IPS DF 6.9 (cell line): ENCODE results near the gene CCL27.
"Not testable (repeated sequence)": the region's sequence is repeated elsewhere in the genome, so short reads cannot be mapped to it uniquely, and the experiment has no call there.

ENCODE experiments used
- DNase-seq: peaks from one replicate; pipeline ENCODE4 v3.0.0-alpha.2; 2013; ENCODE audit warnings: low read depth, low spot score
- H3K27ac ChIP-seq: one replicate; pipeline ENCODE4 v1.5.1; 2013; ENCODE audit warnings: low read length, control low read depth
- H3K27me3 ChIP-seq: 2 replicates; pipeline ENCODE4 v1.6.1; 2013; ENCODE audit warnings: mild to moderate bottlenecking, low read length; ENCODE audit not compliant: control insufficient read depth, insufficient read depth
- H3K36me3 ChIP-seq: 2 replicates; pipeline ENCODE4 v1.6.1; 2013; ENCODE audit warnings: low read length; ENCODE audit not compliant: control insufficient read depth, insufficient read depth
- H3K4me1 ChIP-seq: 2 replicates; pipeline ENCODE4 v1.6.1; 2013; ENCODE audit warnings: low read length; ENCODE audit not compliant: control insufficient read depth, insufficient read depth
- H3K4me3 ChIP-seq: 2 replicates; pipeline ENCODE4 v1.5.1; 2013; ENCODE audit warnings: mild to moderate bottlenecking, low read length
- H3K9me3 ChIP-seq: 2 replicates; pipeline ENCODE4 v1.6.1; 2013; ENCODE audit warnings: low read length, inconsistent platforms; ENCODE audit not compliant: control insufficient read depth, insufficient read depth
- WGBS: extraction: QIAGEN DNeasy Blood & Tissue Kit; methylation state at CpG from one replicate; pipeline ENCODE4 v1.1.7; 2013; ENCODE audit warnings: mixed read lengths, missing lambda C conversion rate; ENCODE audit not compliant: insufficient read length, insufficient coverage; 5-methylcytosine and 5-hydroxymethylcytosine counted together

CCL27 gene

DNA sequence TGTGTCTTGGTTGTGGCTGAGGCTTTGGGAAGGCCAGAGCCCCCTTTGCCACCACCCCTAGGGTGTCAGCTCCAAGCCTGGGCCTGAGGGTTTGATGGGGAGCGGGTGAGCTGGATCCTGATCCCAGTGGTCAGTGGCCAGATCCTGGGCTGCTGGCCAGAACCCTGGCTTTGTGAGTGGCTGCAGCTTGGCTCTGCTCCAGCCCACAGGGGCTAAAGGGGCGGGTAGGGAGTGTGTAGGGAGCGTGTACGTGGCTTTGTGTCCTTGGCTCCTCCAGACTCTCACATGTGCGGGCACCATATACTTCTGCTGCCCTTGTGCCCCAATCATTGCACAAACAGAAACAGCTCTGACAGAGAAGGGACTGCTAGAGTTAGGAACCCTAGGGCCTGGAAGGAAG is 11.6 kb downstream of the CCL27 start:
- Histone ChIP-seq H3K27ac (no peak overlapping the region), H3K4me3 (no peak overlapping the region), H3K9me3 (no peaks in the 10 kb centered on the region), H3K27me3 (no peaks in the 10 kb centered on the region), H3K4me1 (peaks cover 12% of the 10 kb centered on the region), H3K36me3 (peaks cover 8% of the 10 kb centered on the region)
- no CpG with 5 or more reads among the region's 5 CpGs for WGBS
- DNase-seq, result no peak

DNA sequence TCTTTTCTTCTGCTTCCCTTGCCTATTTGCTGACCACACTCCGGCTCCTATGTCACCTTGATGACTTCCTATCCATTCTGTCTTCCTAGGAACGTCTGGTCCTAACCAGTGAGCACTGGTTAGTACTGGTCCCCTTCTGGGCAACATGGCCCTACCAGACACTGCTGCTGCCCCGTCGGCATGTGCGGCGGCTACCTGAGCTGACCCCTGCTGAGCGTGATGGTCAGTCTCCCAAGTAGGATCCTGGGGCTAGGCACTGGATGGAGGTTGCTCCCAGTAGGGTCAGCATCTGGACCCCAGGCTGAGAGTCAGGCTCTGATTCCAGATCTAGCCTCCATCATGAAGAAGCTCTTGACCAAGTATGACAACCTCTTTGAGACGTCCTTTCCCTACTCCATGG is 13.8 kb downstream of the CCL27 start:
- Histone ChIP-seq H3K36me3 (peaks cover 8% of the 10 kb centered on the region), H3K4me1 (peaks cover 15% of the 10 kb centered on the region), H3K27me3 (no peaks in the 10 kb centered on the region), H3K4me3 (no peak overlapping the region), H3K9me3 (no peaks in the 10 kb centered on the region), H3K27ac (no peak overlapping the region)
- no peak for DNase-seq
- no CpG with 5 or more reads among the region's 8 CpGs for WGBS

DNA sequence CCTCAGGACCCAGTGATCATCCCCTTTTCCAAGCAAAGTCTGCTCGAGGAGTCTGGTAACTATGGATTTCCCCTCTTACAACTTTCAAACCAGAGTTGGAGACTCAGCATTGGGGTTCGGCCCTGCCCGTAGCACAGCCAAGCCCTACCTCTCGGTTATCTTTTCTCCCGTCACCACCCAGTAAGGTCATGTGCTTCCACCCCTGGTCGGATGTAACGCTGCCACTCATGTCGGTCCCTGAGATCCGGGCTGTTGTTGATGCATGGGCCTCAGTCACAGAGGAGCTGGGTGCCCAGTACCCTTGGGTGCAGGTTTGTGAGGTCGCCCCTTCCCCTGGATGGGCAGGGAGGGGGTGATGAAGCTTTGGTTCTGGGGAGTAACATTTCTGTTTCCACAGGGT is 14.8 kb downstream of the CCL27 start:
- Histone ChIP-seq H3K4me3 (peak overlapping the region; percentile 70; the same call in 1 of the 2 replicates), H3K9me3 (no peaks in the 10 kb centered on the region), H3K4me1 (peaks cover 15% of the 10 kb centered on the region), H3K36me3 (peaks cover 8% of the 10 kb centered on the region), H3K27me3 (no peaks in the 10 kb centered on the region), H3K27ac (no peak overlapping the region)
- no CpG with 5 or more reads among the region's 10 CpGs for WGBS
- DNase-seq, result no peak

DNA sequence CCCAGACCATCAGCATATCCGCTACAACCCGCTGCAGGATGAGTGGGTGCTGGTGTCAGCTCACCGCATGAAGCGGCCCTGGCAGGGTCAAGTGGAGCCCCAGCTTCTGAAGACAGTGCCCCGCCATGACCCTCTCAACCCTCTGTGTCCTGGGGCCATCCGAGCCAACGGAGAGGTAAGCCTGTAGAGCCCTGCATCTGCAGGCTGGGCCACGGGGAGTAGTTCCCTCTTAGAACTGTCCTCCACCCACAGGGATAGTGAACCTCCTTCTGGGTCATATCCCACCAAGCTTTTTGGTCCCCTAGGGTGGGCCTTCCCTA is 15.4 kb downstream of the CCL27 start:
- no peaks in the 10 kb centered on the region for H3K27me3 ChIP-seq
- H3K27ac ChIP-seq, result no peak overlapping the region
- WGBS, result no CpG with 5 or more reads among the region's 8 CpGs
- H3K9me3 ChIP-seq, result no peaks in the 10 kb centered on the region
- H3K36me3 ChIP-seq, result peaks cover 8% of the 10 kb centered on the region
- DNase-seq, result no peak
- H3K4me1 ChIP-seq, result peaks cover 12% of the 10 kb centered on the region
- H3K4me3 ChIP-seq, result peak overlapping the region; percentile 70; the same call in 1 of the 2 replicates

DNA sequence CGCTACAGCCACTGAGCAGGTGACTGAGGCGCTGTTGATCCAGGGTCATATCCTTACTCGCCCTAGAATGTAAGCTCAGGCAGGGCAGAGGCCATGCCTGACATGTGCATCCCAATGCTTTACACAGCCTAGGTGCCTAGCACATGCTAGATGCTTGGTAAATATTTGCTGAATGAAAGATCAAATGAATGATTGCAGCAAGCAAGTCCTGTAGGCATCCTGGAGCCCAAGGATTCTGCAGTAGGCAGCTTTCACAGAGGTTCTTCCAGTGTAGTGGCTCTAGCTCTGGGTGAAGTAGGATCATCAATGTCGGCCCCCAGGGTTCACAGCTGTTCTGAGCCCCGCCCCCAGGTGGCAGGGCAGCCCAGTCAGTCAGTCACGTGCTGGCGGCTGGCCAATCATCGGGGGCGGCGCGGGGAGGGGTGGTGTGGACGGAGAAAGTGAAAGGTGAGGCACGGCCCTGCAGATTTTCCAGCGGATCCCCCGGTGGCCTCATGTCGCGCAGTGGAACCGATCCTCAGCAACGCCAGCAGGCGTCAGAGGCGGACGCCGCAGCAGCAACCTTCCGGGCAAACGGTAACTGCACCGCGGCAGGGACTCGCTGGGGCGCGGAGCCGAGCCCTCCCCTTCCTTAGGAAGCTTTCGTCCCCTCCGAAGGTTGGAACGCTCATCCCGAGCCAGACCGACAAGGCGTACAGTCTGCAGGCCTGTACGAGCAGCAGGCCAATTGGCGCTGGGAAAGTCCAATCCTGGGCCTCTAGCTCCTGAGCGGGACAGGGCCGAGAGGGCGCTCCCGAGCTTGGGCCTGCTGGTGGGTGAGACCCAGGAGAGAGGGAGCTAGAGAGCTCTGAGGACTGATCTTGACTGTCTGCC is 16.0 kb downstream of the CCL27 start, which contains the start of gene GALT:
Gene GALT, plus strand, starts transcription at position 465 of the 873 bp plus-strand sequence. Its CDS starts 30 bp downstream, at position 495.
- Histone ChIP-seq H3K27me3 (no peaks in the 10 kb centered on the region), H3K4me3 (peak within 1 kb of the TSS; percentile 70), H3K4me1 (peaks cover 12% of the 10 kb centered on the region), H3K36me3 (peaks cover 8% of the 10 kb centered on the region), H3K9me3 (no peaks in the 10 kb centered on the region), H3K27ac (no peak within 1 kb of the TSS)
- peak; percentile 50 for DNase-seq
- WGBS, result no CpG with 5 or more reads among the region's 43 CpGs

DNA sequence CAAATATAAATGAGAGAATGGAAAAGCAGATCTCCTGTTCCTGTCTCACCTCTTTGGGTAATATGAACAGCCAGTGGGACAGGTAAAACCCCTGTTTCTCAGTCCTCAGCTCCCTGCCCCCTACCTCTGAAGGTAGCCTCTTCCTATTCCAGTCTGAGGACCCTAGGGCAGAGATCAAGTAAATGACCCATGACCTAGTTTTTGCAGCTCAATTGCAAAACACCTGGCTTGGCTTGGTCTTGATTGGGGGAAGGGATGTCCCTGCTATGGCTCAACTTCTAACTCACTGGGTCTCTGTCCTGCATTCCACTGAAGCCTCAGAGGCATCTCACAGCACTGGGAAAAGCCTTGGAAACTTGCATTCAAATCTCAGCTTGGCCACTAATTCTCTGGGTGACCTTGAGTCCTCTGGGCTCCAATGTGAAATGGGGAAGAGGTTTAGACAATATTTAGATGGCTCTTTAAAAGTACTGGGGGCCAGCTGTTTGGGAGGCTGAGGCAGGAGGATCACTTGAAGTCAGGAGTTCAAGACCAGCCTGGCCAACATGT is 17.6 kb downstream of the CCL27 start:
- Histone ChIP-seq H3K36me3 (peaks cover 8% of the 10 kb centered on the region), H3K9me3 (no peaks in the 10 kb centered on the region), H3K4me3 (no peak overlapping the region), H3K4me1 (peaks cover 12% of the 10 kb centered on the region), H3K27ac (no peak overlapping the region), H3K27me3 (no peaks in the 10 kb centered on the region)
- no peak for DNase-seq

DNA sequence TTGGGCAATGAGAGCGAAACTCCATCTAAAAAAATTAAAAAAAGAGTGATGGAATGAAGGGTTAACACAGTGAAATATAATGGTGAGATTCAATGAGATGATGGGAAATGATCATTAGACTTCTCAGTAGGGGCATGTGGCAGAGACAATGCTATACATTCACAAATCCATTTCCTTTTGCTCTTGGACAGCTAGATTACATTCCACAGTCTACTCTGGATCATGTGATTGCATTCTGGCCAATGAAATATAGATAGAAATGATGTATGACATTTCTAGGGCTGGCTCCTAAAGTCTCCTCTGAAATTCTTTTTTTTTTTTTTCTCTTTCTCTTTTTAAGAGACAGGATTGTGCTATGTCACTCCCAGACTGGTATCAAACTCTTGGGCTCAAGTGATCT is 19.8 kb downstream of the CCL27 start:
- Histone ChIP-seq H3K4me1 (peaks cover 11% of the 10 kb centered on the region), H3K4me3 (no peak overlapping the region), H3K27me3 (no peaks in the 10 kb centered on the region; the same call in 1 of the 2 replicates), H3K9me3 (no peaks in the 10 kb centered on the region), H3K27ac (no peak overlapping the region), H3K36me3 (no peaks in the 10 kb centered on the region)
- no peak for DNase-seq
- no CpG with 5 or more reads among the region's 1 CpG for WGBS

DNA sequence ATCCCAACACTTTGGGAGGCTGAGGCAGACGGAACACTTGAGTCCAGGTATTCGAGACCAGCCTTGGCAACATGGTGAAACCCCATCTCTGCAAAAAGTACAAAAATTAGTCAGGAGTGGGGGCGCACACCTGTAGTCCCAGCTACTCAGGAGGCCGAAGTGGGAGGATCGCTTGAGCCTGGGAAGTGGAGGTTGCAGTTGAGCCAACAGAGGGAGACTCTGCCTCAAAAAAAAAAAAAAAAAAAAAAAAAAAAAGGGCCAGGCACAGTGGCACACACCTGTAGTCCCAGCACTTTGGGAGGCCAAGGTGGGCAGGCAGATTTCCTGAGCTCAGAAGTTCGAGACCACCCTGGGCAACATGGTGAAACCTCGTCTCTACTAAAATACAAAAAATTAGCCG is 23.1 kb downstream of the CCL27 start:
- H3K27me3 ChIP-seq, DNase-seq, H3K9me3 ChIP-seq, H3K36me3 ChIP-seq, H3K4me3 ChIP-seq, H3K4me1 ChIP-seq, H3K27ac ChIP-seq: not testable (repeated sequence)
- WGBS, result no CpG with 5 or more reads among the region's 8 CpGs

DNA sequence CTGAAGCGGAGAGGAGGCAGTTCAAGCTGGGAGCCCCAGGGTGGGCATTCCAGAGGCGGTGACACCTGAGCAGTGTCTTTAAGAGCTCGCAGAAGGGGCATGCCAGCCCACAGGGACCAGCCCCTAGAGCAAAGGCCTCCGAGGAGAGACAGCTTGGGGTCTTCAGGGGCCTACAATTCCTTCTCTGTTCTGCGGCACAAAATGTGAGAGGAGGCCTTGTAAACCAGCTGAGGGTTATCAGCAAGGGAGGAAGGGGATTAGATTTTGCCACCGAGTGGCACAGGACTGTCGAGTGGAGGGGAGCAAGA is 24.4 kb downstream of the CCL27 start:
- Histone ChIP-seq H3K36me3 (peaks cover 7% of the 10 kb centered on the region), H3K9me3 (no peaks in the 10 kb centered on the region), H3K4me1 (no peaks in the 10 kb centered on the region; the same call in 1 of the 2 replicates), H3K27ac (no peak overlapping the region), H3K27me3 (no peaks in the 10 kb centered on the region; the same call in 1 of the 2 replicates), H3K4me3 (peak overlapping the region; percentile 76; the same call in 1 of the 2 replicates)
- no CpG with 5 or more reads among the region's 7 CpGs for WGBS
- DNase-seq, result no peak

DNA sequence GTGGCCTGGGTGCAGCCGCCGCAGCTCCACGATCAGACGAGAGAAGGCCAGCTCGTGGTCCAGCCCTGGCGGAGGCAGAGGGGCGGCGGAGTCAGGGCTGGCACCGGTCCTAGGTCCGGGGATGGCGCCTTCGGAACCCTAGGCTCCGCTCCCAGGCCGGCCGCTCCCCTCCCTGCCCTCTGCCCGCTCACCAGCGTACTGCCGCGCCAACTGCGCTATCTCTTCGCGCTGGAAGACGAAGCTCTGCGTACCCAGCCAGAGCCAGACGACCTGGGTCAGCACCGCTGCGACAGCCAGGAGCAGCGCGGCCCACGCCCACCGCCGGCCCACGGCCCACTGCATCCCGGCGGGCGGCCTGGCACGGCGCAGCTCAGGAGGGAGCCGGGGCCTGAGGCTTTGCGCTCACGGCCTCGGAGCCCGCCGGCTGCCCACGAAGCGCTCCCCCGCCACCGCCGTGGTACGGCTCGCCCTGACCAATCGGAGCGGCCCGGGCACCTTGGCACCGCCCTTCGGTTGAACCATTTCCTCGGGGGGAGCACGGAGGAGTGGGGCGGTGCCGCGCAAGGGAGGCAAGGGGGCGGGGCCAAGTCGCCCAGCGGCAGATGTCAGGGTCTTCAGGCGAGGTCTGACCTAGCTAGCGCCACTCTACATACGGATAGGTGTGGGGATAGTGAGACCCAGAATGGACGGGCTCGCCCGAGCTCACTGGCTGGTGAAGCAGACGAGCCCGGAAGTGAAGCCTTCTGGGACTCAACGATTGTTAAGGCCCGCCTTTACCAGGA is 24.9 kb downstream of the CCL27 start, which contains the start of gene SIGMAR1:
Gene SIGMAR1, minus strand, starts transcription at position 432 of the 782 bp plus-strand sequence. Its CDS starts 90 bp downstream, at position 342.
- H3K36me3 ChIP-seq, result peaks cover 7% of the 10 kb centered on the region
- H3K4me3 ChIP-seq, result peak within 1 kb of the TSS; percentile 76
- H3K9me3 ChIP-seq, result no peaks in the 10 kb centered on the region
- H3K27me3 ChIP-seq, result no peaks in the 10 kb centered on the region; the same call in 1 of the 2 replicates
- peak; percentile 86 for DNase-seq
- H3K4me1 ChIP-seq, result no peaks in the 10 kb centered on the region; the same call in 1 of the 2 replicates
- no CpG with 5 or more reads among the region's 74 CpGs for whole genome bisulfite sequencing
- no peak within 1 kb of the TSS for H3K27ac ChIP-seq
